Esophagus muscularis mucosa (tissue), 4 donors: ENCODE measurements around the gene SH2D7. TPM values are rescaled to one million over a fixed set of nuclear protein-coding genes. Genes with fewer than 3 reads are reported as not detected.
A peak's percentile ranks its signal among the peaks of the same experiment; 100 is the strongest.

Source experiments
- DNase-seq: peaks from one replicate; pipeline ENCODE4 v3.0.0-alpha.2; 2017; ENCODE audit errors: extremely low spot score
- H3K27ac ChIP-seq, 4 donors: fragments of 200-600 bp; sonication (generic); replicated peaks in 1 of 4; 1 replicate in 3 of 4; 2 replicates in 1 of 4; pipeline ENCODE4 v1.5.1; 2016 to 2019; ENCODE audit warnings: mild to moderate bottlenecking in 1 of 4
- H3K27me3 ChIP-seq, 4 donors: fragments of 200-600 bp; sonication (generic); one replicate each; pipeline versions ENCODE4 v1.5.1 to v1.6.0; 2016 to 2019
- H3K36me3 ChIP-seq, 4 donors: fragments of 200-600 bp; sonication (generic); one replicate each; pipeline ENCODE4 v1.5.1; 2016 to 2019
- H3K4me1 ChIP-seq, 4 donors: fragments of 200-600 bp; sonication (generic); one replicate each; pipeline ENCODE4 v1.5.1; 2016 to 2019
- H3K4me3 ChIP-seq, 4 donors: fragments of 200-600 bp; sonication (generic); 1 replicate in 2 of 4; 2 replicates in 2 of 4; pipeline ENCODE4 v1.5.1; 2016 to 2019; ENCODE audit warnings: mild to moderate bottlenecking in 4 of 4, moderate library complexity in 1 of 4
- H3K9me3 ChIP-seq, 4 donors: fragments of 200-600 bp; sonication (generic); 1 replicate in 3 of 4; 2 replicates in 1 of 4; pipeline ENCODE4 v1.5.1; 2016 to 2019
- EP300 ChIP-seq: sonication (generic); formaldehyde crosslinking; IDR thresholded peaks from one replicate; pipeline ENCODE4 v1.6.1; 2017; ENCODE audit warnings: antibody characterized with exemption
- POLR2A ChIP-seq: fragments of 450-650 bp; IDR thresholded peaks from one replicate; pipeline ENCODE4 v1.6.1; 2017; ENCODE audit warnings: antibody characterized with exemption, moderate library complexity, mild to moderate bottlenecking, low read depth
- POLR2AphosphoS5 ChIP-seq, 2 donors: sonication (generic); formaldehyde crosslinking; IDR thresholded peaks; one replicate each; pipeline ENCODE4 v1.6.1; 2017; ENCODE audit warnings: antibody characterized with exemption in 2 of 2
- WGBS: methylation state at CpG from one replicate; pipeline ENCODE4 v1.1.5; 2018; 5-methylcytosine and 5-hydroxymethylcytosine counted together
- intact Hi-C: fragments of 100-400 bp; cut with DNase I; formaldehyde crosslinking; loops from one replicate; pipeline ENCODE4 v1.15.1; 2023
- total RNA-seq, 4 donors: library from RNA; depleted of rRNA; stranded (reverse); fragments of >200 nt; gene quantifications; one replicate each; pipeline versions ENCODE4 v1.1.0 to v1.2.1, GENCODE V29; 2016
- TF ChIP-seq, protein P1 (sequence below), 3 experiments: fragments of 200-600 bp in 2 of 3; fragments of 450-650 bp in 1 of 3; sonication (generic) in 2 of 3; IDR thresholded peaks; one replicate each; pipeline ENCODE4 v1.5.1; 2017 to 2019; ENCODE audit warnings: antibody characterized with exemption in 3 of 3, mild to moderate bottlenecking in 2 of 3, moderate library complexity in 1 of 3

Gene SH2D7
- total RNA-seq, 4 donors from 2014 or later = not detected

DNA sequence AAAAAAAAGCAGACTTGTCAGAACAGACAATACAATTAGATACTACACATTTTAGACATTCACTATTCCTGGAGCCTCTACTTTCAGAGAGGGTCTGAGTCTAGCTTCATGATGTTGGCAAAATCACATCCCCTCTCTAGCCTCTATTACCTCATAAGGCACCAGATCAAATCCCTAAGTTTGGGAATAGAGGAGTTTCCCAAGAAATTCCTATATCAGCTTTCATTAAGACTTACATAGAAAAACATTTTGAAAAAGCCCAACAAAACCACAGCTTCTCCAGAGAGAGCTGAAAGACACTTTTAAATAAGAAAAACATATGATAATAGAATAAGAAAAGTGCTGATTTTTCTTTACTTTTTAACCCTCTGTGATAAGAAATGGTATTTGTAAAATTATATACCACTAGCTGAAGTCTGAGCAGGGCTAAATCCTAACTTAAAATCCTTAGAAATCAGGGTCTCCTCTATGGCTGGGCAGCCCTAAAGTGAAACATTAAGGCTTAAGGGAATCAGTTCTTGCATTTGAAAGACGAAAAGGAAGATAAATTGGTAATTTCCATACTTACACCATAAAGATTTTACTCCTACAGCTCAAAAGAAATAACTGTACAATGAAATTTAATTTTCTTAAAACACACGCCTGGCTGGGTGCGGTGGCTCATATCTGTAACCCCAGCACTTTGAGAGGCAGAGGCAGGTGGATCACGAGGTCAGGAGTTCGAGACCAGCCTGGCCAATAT lies 19.1 kb upstream of the SH2D7 start:
- Histone ChIP-seq H3K27me3 (no peaks in the 10 kb centered on the region), H3K4me1 (peaks cover 60 to 94% (median 88%) of the 10 kb centered on the region in 4 donors), H3K4me3 (peak overlapping the region in 2 of 4 donors; percentile 9 to 25), H3K9me3 (no peaks in the 10 kb centered on the region), H3K27ac (peak overlapping the region; percentile 52 to 72 (median 57)), H3K36me3 (no peaks in the 10 kb centered on the region)
- TF ChIP-seq EP300 = no peak
- no peak for TF ChIP-seq POLR2A
- TF ChIP-seq POLR2AphosphoS5 (IDR thresholded peaks at IDR 0.05) = no peak
- intact Hi-C loops = no loop called here
- 89% methylated on average over 5 of the region's 5 CpGs for WGBS
- DNase-seq = no peak

DNA sequence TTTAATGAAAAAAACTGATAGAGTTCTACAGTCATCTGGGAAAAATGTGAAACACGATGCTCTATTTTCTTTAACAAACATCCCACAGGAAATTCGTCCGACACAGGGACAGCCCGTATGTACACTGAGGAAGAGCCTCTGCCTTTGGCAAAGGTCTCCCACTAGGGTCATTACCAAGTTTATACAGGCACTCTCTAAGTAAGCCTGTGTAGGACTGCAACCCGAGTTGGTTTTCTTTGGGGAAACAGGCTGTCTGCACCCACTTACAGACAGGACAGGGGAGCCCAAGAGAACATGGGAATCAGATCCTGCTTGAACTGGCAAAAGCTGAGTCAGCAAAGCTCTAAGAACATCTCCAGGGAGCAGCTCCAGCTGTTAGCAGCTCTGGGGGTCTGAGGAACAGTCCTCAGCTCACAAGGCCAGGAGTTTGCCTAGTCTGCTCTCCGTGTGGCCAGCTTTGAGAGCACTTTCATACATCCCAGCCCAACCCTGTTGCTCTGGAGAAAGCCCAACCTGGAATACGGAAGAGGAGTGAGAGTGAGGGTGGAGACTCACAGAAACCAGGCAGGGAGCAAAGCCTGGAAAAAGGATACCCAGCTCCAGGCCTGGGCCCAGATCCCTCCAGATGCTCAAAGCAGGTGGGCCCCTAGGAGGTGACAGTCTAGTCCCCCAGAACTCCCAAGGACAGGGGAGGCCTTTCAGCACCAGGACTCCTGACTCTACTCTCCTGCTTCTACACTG lies 16.7 kb upstream of the SH2D7 start:
- H3K27me3 ChIP-seq = no peaks in the 10 kb centered on the region
- TF ChIP-seq, protein P1, sequence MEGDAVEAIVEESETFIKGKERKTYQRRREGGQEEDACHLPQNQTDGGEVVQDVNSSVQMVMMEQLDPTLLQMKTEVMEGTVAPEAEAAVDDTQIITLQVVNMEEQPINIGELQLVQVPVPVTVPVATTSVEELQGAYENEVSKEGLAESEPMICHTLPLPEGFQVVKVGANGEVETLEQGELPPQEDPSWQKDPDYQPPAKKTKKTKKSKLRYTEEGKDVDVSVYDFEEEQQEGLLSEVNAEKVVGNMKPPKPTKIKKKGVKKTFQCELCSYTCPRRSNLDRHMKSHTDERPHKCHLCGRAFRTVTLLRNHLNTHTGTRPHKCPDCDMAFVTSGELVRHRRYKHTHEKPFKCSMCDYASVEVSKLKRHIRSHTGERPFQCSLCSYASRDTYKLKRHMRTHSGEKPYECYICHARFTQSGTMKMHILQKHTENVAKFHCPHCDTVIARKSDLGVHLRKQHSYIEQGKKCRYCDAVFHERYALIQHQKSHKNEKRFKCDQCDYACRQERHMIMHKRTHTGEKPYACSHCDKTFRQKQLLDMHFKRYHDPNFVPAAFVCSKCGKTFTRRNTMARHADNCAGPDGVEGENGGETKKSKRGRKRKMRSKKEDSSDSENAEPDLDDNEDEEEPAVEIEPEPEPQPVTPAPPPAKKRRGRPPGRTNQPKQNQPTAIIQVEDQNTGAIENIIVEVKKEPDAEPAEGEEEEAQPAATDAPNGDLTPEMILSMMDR (IDR thresholded peaks at IDR 0.05) = no peak
- peak; percentile 42 to 51 for TF ChIP-seq POLR2AphosphoS5 (IDR thresholded peaks at IDR 0.05)
- no peak for DNase-seq
- peak overlapping the region; percentile 89 to 94 (median 90) for H3K4me3 ChIP-seq
- H3K27ac ChIP-seq = peak overlapping the region; percentile 89 to 93 (median 90)
- WGBS = 23% methylated on average over 6 of the region's 7 CpGs
- no peaks in the 10 kb centered on the region for H3K36me3 ChIP-seq
- intact Hi-C loops = loop anchor here (5.0 kb wide), 1 partner anchor 73 kb away; no protein-coding TSS in a partner anchor
- peaks cover 36 to 72% (median 66%) of the 10 kb centered on the region in 4 donors for H3K4me1 ChIP-seq
- H3K9me3 ChIP-seq = no peaks in the 10 kb centered on the region

DNA sequence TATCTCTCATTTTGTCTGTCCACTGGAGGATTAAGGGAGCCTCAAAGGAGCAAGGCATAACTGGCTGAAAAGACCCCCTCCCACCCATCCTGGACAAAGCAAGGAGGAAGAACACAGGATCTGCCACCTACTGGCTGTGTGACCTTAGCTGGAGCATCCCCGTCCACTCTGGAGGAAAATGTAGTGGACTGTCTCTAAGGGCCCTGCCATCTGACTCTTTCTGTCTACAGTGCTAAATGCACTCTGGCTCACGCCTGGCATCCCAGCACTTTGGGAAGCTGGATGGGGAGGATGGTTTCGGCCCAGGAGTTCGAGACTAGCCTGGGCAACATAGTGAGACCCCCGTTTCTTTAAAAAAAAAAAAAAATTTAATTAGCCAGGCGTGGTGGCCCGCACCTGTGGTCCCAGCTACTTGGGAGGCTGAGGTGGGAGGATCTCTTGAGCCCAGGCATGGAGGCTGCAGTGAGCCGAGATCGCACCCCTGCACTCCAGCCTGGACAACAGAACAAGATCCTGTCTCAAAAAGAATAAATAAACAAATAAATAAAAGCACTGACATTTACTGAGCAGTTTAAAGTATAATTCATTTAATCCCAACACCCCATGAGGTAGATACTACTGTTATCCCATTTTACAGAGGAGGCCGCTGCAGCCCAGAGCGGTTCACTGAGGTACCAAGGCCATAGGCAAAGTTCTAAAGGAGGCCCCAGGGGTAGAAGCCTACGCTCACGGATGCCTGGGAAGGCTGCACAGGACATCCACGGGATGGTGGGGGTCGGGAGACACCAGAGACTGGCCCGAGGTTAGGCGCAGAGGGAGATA lies 15.9 kb upstream of the SH2D7 start:
- 45% methylated on average over 17 of the region's 17 CpGs for WGBS
- no peaks in the 10 kb centered on the region for H3K27me3 ChIP-seq
- H3K36me3 ChIP-seq = no peaks in the 10 kb centered on the region
- TF ChIP-seq, protein P1 (IDR thresholded peaks at IDR 0.05) = peak in 1 of 3 experiments; percentile 5
- TF ChIP-seq EP300 = no peak
- no peak for TF ChIP-seq POLR2AphosphoS5 (IDR thresholded peaks at IDR 0.05)
- intact Hi-C loops = loop anchor here (5.0 kb wide), 1 partner anchor 74 kb away; no protein-coding TSS in a partner anchor
- peak overlapping the region; percentile 89 to 93 (median 90) for H3K27ac ChIP-seq
- H3K4me3 ChIP-seq = peak overlapping the region; percentile 89 to 94 (median 90)
- no peaks in the 10 kb centered on the region for H3K9me3 ChIP-seq
- peaks cover 29 to 65% (median 60%) of the 10 kb centered on the region in 4 donors for H3K4me1 ChIP-seq
- DNase-seq = no peak

DNA sequence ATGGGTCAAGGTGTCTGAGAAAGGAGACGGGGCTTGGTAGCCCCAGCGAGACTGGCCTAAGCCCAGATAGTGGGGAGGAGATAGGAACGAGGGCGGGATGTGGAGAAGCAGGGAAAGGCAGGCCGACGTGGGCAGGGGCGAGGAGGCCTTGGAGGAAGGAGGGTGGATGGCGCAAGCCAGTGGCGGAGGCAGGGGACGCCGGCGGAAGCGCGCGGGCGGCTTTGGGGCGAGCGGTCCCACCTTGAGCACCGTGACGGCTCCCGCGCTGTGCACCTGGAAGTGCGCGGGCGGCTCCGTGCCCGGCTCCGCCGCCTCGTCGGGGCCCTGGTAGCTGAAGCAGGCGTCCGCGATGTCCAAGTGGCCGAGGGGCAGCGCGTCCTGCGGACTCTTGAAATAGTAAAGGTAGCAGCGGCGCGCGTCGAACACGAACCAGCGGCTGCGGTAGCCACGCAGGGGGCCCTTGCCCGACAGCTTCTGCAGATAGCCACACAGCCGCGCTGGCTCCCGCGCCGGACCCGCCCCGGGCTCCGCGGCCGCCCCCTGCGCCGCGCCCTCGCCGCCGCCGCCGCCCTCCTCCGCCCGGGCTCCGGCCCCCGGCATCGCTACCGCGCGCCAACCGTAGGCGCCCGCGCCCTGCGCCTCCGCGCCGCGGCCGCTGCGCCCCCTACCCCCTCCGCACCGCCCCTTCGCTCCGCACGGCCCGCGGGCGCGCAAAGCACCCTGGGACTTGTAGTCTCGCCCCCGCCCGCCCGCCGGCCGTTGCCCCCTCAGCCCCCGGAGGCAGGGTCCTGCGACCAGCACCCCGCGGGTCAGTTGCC lies 15.1 kb upstream of the SH2D7 start, which contains the start of gene TBC1D2B:
Gene TBC1D2B, minus strand, starts transcription at position 659 of the 818 bp plus-strand sequence. Its CDS starts 59 bp downstream, at position 600.
- Histone ChIP-seq H3K27ac (peak within 1 kb of the TSS; percentile 89 to 93 (median 90)), H3K36me3 (no peaks in the 10 kb centered on the region), H3K4me1 (peaks cover 21 to 57% (median 53%) of the 10 kb centered on the region in 4 donors), H3K9me3 (no peaks in the 10 kb centered on the region), H3K27me3 (no peaks in the 10 kb centered on the region), H3K4me3 (peak within 1 kb of the TSS; percentile 89 to 94 (median 90))
- DNase-seq = no peak
- WGBS = 1% methylated on average over 34 of the region's 104 CpGs
- intact Hi-C loops = loop anchor here (5.0 kb wide), 1 partner anchor 75 kb away; no protein-coding TSS in a partner anchor
- TF ChIP-seq POLR2A (no peak), EP300 (no peak), POLR2AphosphoS5 (IDR thresholded peaks at IDR 0.05) (peak; percentile 18 to 23)
- TF ChIP-seq, protein P1 (IDR thresholded peaks at IDR 0.05) = peak in 1 of 3 experiments; percentile 15
